ELR (cell line): Measurements from ENCODE around the gene CLCA1.
A peak's percentile ranks its signal among the peaks of the same experiment; 100 is the strongest.

Source experiments
- DNase-seq: peaks from one replicate; pipeline ENCODE4 v3.0.0-alpha.2; 2015; ENCODE audit warnings: low read depth

Gene CLCA1

DNA sequence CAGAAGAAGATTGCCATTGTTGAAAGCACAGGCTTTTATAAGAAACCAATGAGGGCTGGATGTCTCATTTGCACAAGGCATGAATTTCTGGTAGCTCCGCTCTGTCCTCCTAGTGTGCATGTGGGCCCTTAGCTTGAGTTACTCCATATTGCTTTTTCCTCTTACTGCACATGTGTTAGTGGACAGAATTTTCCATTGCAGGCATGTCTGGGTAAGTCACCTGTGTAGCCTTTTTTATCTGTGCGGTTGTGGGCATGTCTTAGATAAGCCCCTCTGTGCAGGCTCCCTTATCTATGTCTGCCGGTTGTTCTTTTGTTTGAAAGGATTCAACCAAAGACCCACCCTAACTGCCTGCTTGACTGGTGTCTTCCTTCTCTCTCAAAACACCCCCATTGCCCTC, 7.2 kb upstream of the CLCA1 start:
- DNase-seq: no peak

DNA sequence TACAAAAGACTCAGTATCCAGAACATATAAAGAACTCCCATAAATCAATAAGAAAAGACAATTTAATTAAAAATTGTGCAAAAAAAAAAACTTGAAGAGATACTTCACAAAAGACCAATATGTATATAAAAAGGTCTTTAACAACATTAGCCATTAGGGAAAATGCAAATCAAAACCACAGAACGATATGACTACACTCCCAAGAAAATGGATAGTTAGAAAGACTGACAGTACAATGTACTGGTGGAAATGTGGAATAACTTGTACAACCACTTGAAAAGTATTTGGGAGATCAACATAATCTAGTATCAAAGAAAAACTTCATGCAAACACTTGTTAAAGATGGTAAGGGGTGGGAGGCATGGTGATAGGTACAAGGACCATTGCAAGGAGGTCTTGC, 3.9 kb upstream of the CLCA1 start:
- peak; percentile 28 for DNase-seq

DNA sequence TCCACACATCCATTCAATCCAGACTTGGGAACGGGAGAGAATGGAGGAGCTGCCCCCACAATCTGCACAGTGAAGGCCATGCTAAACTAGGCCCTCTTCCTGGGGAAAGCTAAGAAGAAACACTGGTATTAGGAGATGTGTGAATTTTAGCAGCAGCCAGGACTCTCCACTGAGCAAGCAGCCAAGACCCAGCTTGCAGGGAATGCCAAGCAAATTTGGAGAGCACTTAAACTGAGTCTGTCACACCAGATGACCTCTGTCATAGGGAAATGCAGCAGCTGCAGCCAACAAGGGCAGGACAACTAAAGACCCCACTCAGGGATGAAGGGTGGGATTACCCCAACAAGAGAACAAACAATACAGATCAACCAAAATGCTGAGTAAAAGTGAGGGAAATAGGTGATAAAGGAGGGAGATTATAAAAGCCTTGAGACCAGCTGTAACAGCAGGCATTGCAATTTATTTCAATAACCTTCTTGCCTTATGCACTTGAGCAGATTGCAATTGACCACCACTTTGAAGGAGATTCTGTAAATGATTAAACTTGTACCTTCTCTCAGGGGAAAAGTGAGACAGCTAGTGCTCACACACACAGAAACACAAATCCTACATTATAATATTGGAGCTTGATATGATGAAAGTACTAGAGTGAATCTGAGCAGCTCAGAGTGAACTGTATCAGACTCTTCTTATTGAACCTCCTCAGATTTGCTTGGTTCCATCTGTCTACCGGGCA, 2.5 kb upstream of the CLCA1 start:
- DNase-seq: no peak

DNA sequence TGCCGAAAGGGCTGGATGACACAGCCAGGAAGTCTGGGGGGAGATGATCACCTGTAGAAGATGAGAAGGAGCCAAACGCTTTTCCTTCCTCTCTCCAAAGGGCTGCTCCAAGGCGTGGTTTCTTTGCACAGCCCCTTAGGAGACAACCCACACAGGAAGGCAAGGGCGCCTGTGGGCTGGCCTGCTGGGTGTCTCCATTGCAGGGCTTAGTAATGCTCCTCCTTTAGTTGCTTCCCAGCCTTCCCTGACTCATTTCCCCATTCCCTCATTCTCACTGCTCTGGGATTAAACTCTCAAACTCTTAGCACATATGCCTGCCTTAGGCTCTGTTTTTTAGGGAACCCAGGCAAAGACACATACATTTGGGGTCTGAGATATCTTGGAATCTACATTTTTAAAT, 1.7 kb upstream of the CLCA1 start:
- peak; percentile 63 for DNase-seq

DNA sequence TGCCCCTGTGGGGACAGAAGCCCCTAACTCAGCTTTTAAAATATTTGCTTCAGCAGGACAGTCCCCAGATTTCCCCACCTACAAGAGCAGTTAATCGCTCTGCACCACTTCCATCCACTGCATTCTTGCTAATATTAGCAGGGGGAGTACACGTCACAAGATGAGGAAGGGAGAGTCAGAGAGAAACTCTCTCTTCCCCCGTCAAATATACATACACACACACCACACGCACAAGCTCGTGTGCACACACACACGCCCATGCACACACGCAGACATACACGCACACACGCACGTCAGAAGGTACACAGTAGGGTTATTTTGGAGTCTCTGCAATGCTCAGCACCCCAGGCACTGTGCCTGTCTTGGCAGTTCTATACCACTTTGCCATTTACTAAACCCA, 2.1 kb downstream of the CLCA1 start:
- DNase-seq: no peak

DNA sequence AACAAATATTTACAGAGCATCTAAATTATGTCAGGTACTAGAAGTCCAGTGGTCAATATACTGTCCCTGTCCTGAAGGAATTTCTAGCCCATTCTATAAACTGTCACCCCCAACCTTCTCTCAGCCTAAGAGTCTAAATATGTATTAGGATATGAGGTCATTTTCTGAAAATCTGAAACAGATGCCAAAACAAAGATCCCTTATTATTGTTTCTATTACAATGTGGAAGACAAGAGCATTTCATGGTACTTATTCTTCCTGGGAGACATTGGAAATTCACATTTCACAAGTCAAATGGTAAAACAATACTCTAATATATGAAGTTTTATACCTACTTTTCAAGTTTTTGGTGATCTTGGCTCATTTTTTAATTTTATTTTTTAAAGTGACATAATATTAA, 2.6 kb downstream of the CLCA1 start:
- no peak for DNase-seq

DNA sequence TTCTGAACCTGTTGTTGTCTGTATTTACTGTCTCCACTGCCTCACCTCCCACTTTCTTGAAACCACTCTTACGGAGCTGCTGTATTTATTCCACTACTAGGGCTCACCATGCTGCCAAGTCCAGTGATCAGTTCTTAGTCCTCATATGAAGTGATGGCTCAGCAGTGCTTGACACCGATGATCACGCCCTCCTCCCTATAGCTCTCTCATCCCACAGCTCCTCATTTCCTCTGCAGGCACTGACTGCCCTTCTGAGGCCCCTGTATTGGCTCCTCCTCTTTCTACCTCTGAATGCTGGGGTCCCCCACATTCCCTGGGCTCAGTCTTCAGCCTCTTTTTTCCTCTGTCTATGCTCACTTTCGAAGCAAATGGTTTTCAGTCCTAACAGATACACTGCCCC, 3.4 kb downstream of the CLCA1 start:
- no peak for DNase-seq

DNA sequence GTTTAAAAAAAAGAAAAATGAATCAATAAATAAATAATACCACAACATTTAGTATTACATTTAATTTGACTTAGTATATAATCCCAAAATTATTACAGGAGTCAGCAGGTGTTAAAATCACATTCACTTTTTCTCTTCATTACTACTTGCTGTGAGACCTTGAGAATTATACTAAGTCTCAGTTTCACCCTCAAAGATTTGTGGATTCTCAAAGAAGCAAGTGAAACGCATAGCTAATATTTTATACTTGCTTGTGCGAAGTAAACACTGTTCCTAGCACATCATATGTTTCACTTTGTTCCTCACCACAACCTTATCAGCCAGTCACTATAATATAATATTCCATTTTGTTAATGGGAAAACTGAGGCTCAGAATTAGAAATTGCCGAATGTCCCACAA, 4.0 kb downstream of the CLCA1 start:
- DNase-seq: no peak

DNA sequence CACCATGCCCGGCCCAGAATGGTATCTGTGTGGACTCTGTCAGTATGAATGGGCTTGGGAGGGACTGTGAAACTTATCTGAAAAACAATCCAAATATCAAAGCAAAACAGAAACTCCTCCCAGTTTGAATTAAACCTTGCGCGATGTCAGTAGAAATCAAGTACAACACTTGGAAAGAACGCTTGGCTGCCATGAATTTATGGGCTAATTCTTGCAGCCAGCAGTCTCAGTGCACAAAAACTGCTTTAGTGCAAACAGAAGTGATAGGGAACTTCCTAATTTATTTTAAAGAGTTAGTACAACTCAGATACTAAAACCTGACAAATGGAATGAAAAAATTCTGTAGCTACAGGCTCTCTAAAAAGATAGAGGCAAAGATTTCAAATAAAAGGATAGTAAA, 8.5 kb downstream of the CLCA1 start:
- no peak for DNase-seq

DNA sequence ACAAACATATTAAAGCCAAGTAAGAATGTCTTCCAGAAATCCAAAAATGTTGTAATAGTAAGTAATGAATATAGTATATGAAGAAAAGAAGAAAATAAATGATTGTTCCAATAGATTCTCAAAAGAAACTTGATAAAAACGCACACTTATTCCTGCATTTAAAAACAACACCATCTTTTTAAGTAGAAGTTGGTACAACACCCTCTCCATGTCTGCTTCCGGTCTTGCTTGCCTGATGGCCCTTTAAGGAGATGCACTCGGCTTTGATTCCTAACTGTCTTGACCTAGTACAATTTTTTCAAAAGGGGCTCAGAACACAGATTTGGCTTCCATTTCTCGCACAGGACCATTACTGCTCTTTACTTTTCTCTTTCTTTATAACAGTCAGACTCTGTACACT, 9.0 kb downstream of the CLCA1 start:
- no peak for DNase-seq

DNA sequence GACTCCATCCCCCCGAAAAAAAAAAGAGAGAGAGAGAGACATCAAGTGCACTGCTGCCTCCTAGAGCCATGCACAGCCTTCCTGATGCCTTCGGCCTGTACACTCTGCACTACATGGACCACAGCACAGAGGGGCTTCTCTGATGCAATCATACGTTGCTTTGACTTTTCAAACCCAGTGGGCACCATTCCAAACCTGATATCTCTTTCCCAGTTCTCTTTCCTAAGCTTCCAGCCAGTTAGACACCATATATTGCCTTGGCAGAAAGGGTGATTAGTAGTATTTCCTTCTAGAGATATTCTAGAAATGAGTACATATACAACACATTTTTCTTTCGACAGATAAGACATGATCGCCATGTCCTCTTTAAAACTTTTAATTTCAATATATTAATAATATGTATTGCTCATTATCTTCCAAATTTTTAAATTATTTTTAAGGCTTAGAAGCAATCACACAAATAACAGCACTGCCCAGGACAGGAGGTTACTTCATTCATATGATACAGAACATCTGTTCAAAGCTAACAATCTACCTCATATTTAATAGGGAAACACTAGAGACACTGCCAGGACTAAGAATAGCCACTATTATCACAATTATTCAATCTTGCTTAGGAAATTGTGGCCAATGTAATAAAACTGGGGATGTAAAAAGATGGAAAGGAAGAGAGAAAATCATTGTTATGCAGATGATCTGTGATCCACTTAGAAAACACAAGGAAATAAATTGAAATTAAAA, 9.9 kb downstream of the CLCA1 start:
- no peak for DNase-seq

DNA sequence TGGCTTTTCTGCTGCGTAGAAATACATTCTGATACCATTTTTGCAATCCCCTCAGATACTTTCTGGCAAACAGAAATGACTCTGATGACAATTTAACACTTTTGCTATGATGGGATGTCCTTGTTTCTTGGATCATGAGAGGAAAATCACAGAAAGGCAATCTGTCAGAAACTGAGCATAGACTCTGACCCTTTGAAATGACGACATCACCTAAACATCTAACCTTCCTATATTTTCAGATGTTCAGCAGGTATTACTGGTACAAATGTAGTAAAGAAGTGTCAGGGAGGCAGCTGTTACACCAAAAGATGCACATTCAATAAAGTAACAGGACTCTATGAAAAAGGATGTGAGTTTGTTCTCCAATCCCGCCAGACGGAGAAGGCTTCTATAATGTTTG, 13.2 kb downstream of the CLCA1 start:
- DNase-seq: no peak

DNA sequence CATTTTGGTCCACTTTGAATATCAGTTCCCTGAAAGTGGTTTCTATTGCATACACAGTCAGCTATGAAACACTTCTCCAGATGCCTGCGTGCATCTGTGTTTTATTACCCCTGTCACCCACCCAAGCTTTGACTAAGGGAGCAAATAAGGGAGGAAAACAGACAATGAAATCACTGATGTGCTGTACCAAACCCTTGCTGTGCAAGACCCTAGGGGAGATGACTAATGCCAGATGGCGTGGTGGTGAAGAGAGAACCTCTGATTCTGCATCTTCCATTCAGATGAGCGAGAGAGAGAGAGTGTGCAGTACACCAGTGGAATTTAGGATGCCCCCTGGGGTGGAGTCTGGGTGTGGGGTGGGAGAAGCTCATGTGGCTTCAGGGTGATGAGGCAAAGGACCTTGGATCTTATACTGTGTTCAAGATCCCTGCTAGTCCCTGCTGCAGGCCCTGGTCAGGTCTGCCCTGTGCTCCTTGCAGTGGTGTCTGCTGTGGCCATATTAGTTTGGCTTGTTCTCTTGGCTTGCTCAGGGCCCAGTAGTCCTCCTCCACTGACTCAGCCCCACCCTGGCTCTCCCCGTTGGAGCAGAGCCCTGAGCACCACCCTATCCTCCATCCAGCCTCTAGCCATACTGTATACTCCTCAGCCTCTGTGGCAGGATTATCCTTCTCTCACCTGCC, 18.5 kb downstream of the CLCA1 start:
- DNase-seq: peak; percentile 92

DNA sequence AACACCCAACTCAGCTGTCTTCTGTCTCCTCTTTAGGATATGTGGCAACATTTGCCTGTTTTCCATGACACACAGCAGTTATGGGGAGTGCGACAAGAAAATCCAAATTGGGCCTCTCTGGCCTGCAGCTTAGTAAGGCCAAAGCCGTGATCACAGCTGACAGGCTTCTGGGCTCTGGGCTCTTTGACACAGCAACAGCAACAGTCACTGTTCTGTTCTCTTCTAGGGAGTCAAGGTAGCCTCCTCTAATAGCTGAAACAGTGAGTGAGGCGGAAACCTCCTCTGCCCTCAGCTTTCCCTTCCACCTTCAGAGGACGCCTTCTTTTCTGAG, 19.0 kb downstream of the CLCA1 start:
- no peak for DNase-seq

DNA sequence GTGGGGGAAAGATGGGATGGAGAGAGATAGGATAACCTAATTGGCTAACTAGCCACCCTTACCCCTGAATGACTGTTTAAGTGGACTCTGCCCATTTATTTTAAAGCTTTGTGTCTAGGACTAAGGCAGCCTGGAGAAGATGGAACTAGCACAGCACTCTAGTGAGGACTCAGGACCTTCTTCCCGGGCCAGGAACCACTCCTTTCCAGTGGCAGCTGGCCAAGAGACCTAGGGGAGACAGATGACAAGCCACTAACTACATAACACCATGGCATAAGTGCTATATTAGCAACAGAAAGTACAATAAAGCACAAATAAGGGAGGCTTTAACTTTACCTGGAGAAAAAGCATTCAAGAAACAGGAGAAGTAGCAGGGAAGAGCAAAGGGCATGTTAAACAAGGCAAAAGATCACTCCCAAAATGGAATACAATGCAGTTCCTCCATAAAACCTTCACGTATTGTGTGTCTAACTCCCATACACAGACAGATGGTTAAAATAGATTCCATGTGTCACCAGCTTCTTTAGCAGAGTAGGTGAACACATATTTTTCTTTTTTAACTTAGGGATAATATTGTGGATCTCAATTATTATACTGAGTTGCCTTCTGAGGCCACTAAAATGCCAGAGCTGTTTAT, 20.6 kb downstream of the CLCA1 start:
- no peak for DNase-seq

DNA sequence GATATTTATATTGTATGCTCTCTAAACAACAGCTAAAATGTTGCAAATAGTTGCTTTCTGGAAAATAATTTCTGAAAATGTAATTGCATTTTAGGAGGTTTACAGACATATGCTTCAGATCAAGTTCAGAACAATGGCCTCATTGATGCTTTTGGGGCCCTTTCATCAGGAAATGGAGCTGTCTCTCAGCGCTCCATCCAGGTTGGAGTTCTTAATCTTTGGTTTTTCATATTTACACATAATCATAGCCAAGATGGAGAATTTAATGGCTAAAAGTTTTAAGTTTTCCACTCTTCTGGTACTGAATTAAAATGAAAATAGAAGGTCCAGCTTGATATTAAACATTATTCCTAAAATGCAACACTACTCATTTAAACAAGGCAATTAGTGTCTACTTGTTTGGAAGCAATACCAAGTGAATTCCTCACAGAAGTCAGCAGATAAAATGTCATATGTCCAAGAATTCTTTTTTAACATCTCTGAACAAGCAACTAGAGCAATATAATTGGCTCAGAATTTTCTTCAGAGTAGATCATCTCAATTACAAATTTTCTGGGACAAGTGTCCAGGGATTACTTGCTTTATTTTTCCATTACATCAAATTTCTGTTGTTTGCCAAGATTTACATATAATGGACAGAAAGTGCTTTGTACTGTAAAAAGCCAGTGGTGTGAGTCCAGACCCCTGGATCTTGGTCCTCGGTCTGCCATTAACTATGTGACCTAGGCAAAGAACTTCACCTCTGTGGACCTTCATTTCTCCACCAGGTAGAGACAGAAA, 22.6 kb downstream of the CLCA1 start:
- no peak for DNase-seq

DNA sequence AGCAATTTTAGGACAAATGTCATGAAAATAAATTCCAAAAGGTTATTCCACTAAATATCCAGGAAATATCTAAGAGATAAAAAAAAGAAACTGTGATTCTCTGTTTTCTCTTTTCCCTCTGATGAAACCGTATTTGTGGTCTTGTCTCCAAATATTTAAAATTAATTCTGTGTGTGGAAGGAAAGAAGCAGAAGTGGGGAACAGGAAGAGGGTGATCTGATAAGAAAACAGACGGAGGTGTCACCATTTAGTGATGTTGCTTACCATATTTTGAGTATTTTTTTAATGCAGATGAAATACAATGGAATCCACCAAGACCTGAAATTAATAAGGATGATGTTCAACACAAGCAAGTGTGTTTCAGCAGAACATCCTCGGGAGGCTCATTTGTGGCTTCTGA, 29.6 kb downstream of the CLCA1 start:
- DNase-seq: no peak

DNA sequence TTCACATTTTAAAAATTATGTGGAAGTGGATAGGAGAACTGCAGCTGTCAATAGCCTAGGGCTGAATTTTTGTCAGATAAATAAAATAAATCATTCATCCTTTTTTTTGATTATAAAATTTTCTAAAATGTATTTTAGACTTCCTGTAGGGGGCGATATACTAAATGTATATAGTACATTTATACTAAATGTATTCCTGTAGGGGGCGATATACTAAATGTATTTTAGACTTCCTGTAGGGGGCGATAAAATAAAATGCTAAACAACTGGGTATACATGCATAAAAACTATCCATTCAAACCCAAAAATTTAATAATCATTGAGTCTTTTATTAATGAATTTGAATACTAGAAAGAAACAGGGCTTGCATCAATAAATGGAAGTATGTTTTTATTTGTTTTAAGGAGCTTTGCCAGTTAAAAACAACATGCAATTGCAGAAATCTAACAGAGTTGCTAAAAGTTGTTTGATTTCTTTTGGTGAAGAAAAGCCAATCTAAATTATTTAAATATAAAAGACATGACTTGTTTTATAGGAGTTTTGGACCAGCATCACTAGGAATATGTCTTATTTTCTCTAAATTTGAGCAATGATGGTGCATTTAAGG, 31.4 kb downstream of the CLCA1 start:
- DNase-seq: peak; percentile 91

DNA sequence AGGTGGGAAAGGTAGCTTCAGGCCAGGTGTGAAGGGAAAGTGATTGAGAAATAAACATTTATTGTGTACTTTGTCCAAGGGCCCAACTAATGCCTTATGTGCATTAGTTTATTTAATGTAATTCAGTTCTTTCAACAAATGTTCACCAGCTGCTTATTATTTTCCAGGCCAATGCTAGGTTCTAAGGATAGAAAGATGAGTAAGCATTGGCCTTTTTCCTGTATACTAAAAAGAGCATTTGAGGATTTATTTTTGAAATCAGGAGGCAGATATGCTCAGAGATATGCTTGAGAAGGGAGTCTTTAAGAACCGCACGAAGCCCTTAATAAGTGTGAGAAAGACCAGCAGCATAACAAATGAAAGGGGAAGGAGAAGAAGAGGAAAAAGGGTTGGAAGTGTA, 32.0 kb downstream of the CLCA1 start:
- DNase-seq: no peak

DNA sequence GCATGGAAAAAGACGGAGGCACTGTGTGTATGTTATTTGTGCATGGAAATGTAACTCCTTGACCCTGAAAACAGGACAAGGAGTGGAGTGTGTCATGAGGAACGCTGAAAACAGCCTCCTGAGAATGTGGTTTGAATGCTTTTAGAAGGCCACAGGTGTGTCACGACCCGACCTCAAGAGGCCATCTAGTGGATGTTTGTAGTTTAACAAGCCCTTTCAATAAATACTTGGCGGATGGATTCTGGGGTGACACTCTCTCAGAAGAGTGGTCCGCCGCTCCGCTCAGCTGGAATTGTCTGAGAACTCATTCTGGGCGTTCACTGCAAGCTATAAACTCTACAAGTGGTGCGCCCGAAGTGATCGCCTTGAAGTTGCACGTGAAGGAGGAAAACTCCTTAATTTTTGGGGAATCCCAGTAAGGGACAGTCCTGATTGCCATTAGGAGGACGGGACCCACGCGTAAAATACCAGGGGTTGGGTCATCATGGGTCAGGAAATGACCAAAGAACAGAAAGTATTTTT, 33.5 kb downstream of the CLCA1 start:
- DNase-seq: peak; percentile 45

DNA sequence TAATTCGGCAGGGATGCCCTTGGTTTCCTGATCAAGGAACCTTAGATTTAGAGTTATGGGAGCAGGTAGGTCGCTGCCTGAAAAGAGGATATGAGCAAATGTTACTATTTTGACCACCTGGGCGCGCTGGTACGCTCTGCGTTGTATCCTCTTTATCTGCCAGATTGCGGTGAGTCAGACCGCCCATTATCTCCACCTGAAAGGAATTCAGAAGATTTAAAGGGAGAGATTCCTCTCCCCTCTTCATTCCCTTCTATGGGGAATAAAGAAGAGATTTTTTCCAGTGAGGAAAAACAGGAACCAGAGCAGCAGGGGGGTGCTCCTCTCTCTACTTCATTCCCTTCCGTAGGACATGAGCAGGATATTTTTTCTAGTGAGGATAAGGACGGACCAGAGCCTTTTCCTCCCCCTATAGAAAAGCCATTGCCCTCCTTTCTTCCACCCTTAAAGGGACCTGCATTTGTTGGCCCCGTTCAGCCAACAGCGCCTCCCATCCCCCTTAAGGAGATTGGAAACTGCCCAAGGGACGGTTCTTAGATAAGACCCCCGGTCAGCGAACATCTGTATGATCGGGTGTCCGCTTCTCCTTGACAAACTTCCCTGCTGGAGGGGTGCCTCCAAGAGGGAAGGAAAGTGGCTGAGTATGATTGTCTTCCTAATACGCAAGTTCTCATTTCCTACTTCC, 34.1 kb downstream of the CLCA1 start:
- no peak for DNase-seq
